HG03095 (cell line): ENCODE measurements around the gene ELAVL4.

Source experiments
- ATAC-seq: cut with Tn5 transposase; IDR thresholded peaks from one replicate; pipeline ENCODE4 v1.9.1; 2021; ENCODE audit warnings: moderate library complexity; ENCODE audit not compliant: unreplicated experiment

ELAVL4 gene

GRCh38 chr1:50177994-50178393, 69.3 kb downstream of the ELAVL4 start:
- no peak for ATAC-seq

GRCh38 chr1:50179639-50180038, 70.9 kb downstream of the ELAVL4 start:
- ATAC-seq: no peak

GRCh38 chr1:50180367-50180766, 71.6 kb downstream of the ELAVL4 start:
- no peak for ATAC-seq

GRCh38 chr1:50181027-50181663, 72.4 kb downstream of the ELAVL4 start:
- ATAC-seq: no peak

GRCh38 chr1:50183378-50184133, 74.8 kb downstream of the ELAVL4 start:
- no peak for ATAC-seq

- no peak for ATAC-seq
These were observed 80.6 kb downstream of the ELAVL4 start for GRCh38 chr1:50189369-50189768.

GRCh38 chr1:50193002-50193401, 84.3 kb downstream of the ELAVL4 start:
- ATAC-seq: no peak

- no peak for ATAC-seq
These were observed 86.5 kb downstream of the ELAVL4 start for GRCh38 chr1:50195205-50195604.

GRCh38 chr1:50196081-50196480, 87.4 kb downstream of the ELAVL4 start:
- ATAC-seq: no peak

GRCh38 chr1:50197216-50197615, 88.5 kb downstream of the ELAVL4 start:
- no peak for ATAC-seq

- ATAC-seq: no peak
These were observed 99.6 kb downstream of the ELAVL4 start for GRCh38 chr1:50208315-50208714.

- ATAC-seq: no peak
These were observed 100.0 kb downstream of the ELAVL4 start for GRCh38 chr1:50208756-50209155.

- no peak for ATAC-seq
These were observed 101.0 kb downstream of the ELAVL4 start for GRCh38 chr1:50209749-50210148.

- no peak for ATAC-seq
These were observed 104.8 kb downstream of the ELAVL4 start for GRCh38 chr1:50213505-50213904.

- no peak for ATAC-seq
These were observed 106.0 kb downstream of the ELAVL4 start for GRCh38 chr1:50214717-50215116.

- ATAC-seq: no peak
These were observed 109.8 kb downstream of the ELAVL4 start for GRCh38 chr1:50218344-50219120.

- no peak for ATAC-seq
These were observed 120.2 kb downstream of the ELAVL4 start for GRCh38 chr1:50228871-50229384.

- no peak for ATAC-seq
These were observed 122.5 kb downstream of the ELAVL4 start for GRCh38 chr1:50231209-50231608.

- no peak for ATAC-seq
These were observed 123.6 kb downstream of the ELAVL4 start for GRCh38 chr1:50232336-50232735.

GRCh38 chr1:50236656-50237055, 127.9 kb downstream of the ELAVL4 start:
- ATAC-seq: no peak

GRCh38 chr1:50237056-50237455, 128.3 kb downstream of the ELAVL4 start:
- no peak for ATAC-seq

- ATAC-seq: no peak
These were observed 135.2 kb downstream of the ELAVL4 start for GRCh38 chr1:50243939-50244338.
